ENCODE measurements around the gene RSPH9. TPM values are rescaled to one million over a fixed set of nuclear protein-coding genes. Genes with fewer than 3 reads are reported as not detected.

Gene RSPH9
- total and polyA plus RNA-seq, 4 donors = under 0.01 to 0.19 (median 0.12) TPM

DNA sequence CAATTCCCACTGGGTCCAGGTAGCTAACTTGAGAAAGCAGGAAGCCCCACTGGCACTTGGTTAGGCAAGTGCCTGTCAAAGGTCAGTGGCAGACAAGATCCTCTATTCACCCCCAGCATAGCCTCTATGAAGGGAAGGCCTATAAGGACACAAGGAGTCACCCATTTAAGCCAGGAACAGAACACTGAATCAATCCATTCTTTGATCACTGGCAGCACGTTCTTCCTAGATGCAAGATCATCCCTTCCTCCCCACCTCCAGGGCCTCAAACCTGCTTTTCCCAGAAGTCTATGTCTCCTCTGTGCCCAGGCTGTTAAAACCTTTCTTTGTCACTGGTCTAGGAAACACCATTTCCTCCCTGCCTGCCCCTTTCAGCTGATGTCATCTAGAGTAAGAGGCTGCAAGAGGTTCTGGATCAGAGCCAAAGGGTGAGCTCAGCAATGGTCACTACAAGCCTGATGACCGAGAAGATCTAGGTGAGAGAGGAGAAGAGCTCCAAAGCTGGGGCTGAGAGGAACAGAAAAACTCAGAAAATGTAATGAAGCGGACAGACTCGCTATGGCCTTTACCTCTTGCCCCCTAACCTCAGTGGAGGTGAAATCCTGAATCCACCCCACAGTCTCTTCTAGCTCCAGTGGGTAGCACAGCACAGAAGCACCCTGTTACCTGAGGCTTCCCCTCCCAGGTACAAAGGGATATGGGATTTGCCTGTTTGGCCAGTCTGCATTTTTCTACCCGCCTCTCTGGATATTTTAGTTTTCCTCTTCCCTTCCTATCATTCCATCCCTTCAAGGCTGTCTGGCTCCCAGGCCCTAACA lies 17.6 kb upstream of the RSPH9 start:
- no peak overlapping the region for H3K4me3 ChIP-seq (ENCODE audit: low read depth in 1 of 3, low read length in 3 of 3)

GRCh38 chr6:43628393-43629103 lies 16.3 kb upstream of the RSPH9 start:
- WGBS = under 1% methylated on average over 25 of the region's 25 CpGs
- Histone ChIP-seq H3K27ac (ENCODE audit: low read depth in 1 of 2, low read length in 2 of 2) (peak overlapping the region; percentile 62 to 81), H3K4me1 (ENCODE audit: control insufficient read depth in 4 of 4, insufficient read depth in 4 of 4, low read length in 3 of 4) (peaks cover 0 to 23% (median 14%) of the 10 kb centered on the region in 4 donors), H3K9me3 (ENCODE audit: control insufficient read depth in 4 of 4, low read length in 3 of 4) (no peaks in the 10 kb centered on the region), H3K36me3 (ENCODE audit: control insufficient read depth in 4 of 4, insufficient read depth in 3 of 4, low read depth in 1 of 4, low read length in 3 of 4) (peaks cover 3 to 19% (median 13%) of the 10 kb centered on the region in 4 donors), H3K27me3 (ENCODE audit: control insufficient read depth in 4 of 4, insufficient read depth in 4 of 4, low read length in 3 of 4) (no peaks in the 10 kb centered on the region), H3K4me3 (ENCODE audit: low read depth in 1 of 3, low read length in 3 of 3) (peak overlapping the region; percentile 71 to 91 (median 80)), H3K9ac (ENCODE audit: low read depth in 1 of 2, low read length in 2 of 2) (peak overlapping the region; percentile 69 to 85)
- DNase-seq (ENCODE audit: low spot score) = peak; percentile 61
- no peak for TF ChIP-seq YY1 (IDR thresholded peaks at IDR 0.05)
- peak in 1 of 2 donors; percentile 5 for TF ChIP-seq RXRA (IDR thresholded peaks at IDR 0.05)
- no peak for TF ChIP-seq SP1 (IDR thresholded peaks at IDR 0.05)
- TF ChIP-seq, protein P1, sequence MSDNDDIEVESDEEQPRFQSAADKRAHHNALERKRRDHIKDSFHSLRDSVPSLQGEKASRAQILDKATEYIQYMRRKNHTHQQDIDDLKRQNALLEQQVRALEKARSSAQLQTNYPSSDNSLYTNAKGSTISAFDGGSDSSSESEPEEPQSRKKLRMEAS (IDR thresholded peaks at IDR 0.05) = no peak
- TF ChIP-seq NR2F2 (IDR thresholded peaks at IDR 0.05) = peak; percentile 51
- TF ChIP-seq HNF4A (conservative IDR thresholded peaks at IDR 0.05) = no peak

More for the DNA sequence above, 17.6 kb upstream of the RSPH9 start:
- peak overlapping the region in 1 of 2 donors; percentile 71 for H3K9ac ChIP-seq (ENCODE audit: low read depth in 1 of 2, low read length in 2 of 2)
- no peaks in the 10 kb centered on the region for H3K27me3 ChIP-seq (ENCODE audit: control insufficient read depth in 4 of 4, insufficient read depth in 4 of 4, low read length in 3 of 4)
- peaks cover 0 to 23% (median 14%) of the 10 kb centered on the region in 4 donors for H3K4me1 ChIP-seq (ENCODE audit: control insufficient read depth in 4 of 4, insufficient read depth in 4 of 4, low read length in 3 of 4)
- H3K36me3 ChIP-seq (ENCODE audit: control insufficient read depth in 4 of 4, insufficient read depth in 3 of 4, low read depth in 1 of 4, low read length in 3 of 4) = peaks cover 3 to 30% (median 19%) of the 10 kb centered on the region in 4 donors
- peak; percentile 72 for DNase-seq (ENCODE audit: low spot score)
- TF ChIP-seq RXRA (IDR thresholded peaks at IDR 0.05) (peak in 1 of 2 donors; percentile 20), ATF3 (IDR thresholded peaks at IDR 0.05) (peak; percentile 74), FOXA1 (IDR thresholded peaks at IDR 0.05) (no peak), SP1 (IDR thresholded peaks at IDR 0.05) (peak; percentile 47), JUND (IDR thresholded peaks at IDR 0.05) (peak; percentile 71 to 94), REST (IDR thresholded peaks at IDR 0.05) (no peak), YY1 (IDR thresholded peaks at IDR 0.05) (peak; percentile 64)
- peak overlapping the region; percentile 57 to 78 for H3K27ac ChIP-seq (ENCODE audit: low read depth in 1 of 2, low read length in 2 of 2)
- 65% methylated on average over 5 of the region's 5 CpGs for WGBS
- H3K9me3 ChIP-seq (ENCODE audit: control insufficient read depth in 4 of 4, low read length in 3 of 4) = no peaks in the 10 kb centered on the region

- H3K27ac ChIP-seq (ENCODE audit: low read depth in 1 of 2, low read length in 2 of 2) = peak within 1 kb of the TSS; percentile 97 to 98
- no peaks in the 10 kb centered on the region for H3K27me3 ChIP-seq (ENCODE audit: control insufficient read depth in 4 of 4, insufficient read depth in 4 of 4, low read length in 3 of 4)
- H3K9ac ChIP-seq (ENCODE audit: low read depth in 1 of 2, low read length in 2 of 2) = peak within 1 kb of the TSS; percentile 87
- peaks cover 3 to 14% (median 8%) of the 10 kb centered on the region in 4 donors for H3K36me3 ChIP-seq (ENCODE audit: control insufficient read depth in 4 of 4, insufficient read depth in 3 of 4, low read depth in 1 of 4, low read length in 3 of 4)
- no peaks in the 10 kb centered on the region for H3K9me3 ChIP-seq (ENCODE audit: control insufficient read depth in 4 of 4, low read length in 3 of 4)
- H3K4me3 ChIP-seq (ENCODE audit: low read depth in 1 of 3, low read length in 3 of 3) = peak within 1 kb of the TSS; percentile 80 to 91 (median 89)
- H3K4me1 ChIP-seq (ENCODE audit: control insufficient read depth in 4 of 4, insufficient read depth in 4 of 4, low read length in 3 of 4) = peaks cover 0 to 23% (median 14%) of the 10 kb centered on the region in 4 donors
- under 1% methylated on average over 46 of the region's 46 CpGs for WGBS
- DNase-seq (ENCODE audit: low spot score) = peak; percentile 97
- TF ChIP-seq CTCF (IDR thresholded peaks at IDR 0.05; ENCODE audit: low read depth, low read length, missing input control) = no peak
- no peak for TF ChIP-seq FOXA2 (IDR thresholded peaks at IDR 0.05)
- TF ChIP-seq HNF4G (IDR thresholded peaks at IDR 0.05) = no peak
- no peak for TF ChIP-seq JUND (IDR thresholded peaks at IDR 0.05)
- TF ChIP-seq EGR1 (IDR thresholded peaks at IDR 0.05; ENCODE audit: low read depth in 2 of 2) = no peak
- TF ChIP-seq HNF4A (conservative IDR thresholded peaks at IDR 0.05) = no peak
- TF ChIP-seq FOXA1 (IDR thresholded peaks at IDR 0.05) = no peak
- peak in 1 of 2 donors; percentile 32 for TF ChIP-seq RXRA (IDR thresholded peaks at IDR 0.05)
- TF ChIP-seq NR2F2 (IDR thresholded peaks at IDR 0.05) = no peak
- TF ChIP-seq, protein P1 (IDR thresholded peaks at IDR 0.05) = no peak
- TF ChIP-seq RAD21 (IDR thresholded peaks at IDR 0.05) = no peak
- TF ChIP-seq YY1 (IDR thresholded peaks at IDR 0.05) = no peak
- peak in 1 of 2 donors; percentile 57 for TF ChIP-seq GABPA (IDR thresholded peaks at IDR 0.05 in 1 of 2, conservative IDR thresholded peaks at IDR 0.05 in 1 of 2)
- TF ChIP-seq SP1 (IDR thresholded peaks at IDR 0.05) = peak; percentile 49
- TF ChIP-seq ATF3 (IDR thresholded peaks at IDR 0.05) = no peak
- no peak for TF ChIP-seq TAF1 (conservative IDR thresholded peaks at IDR 0.05)
Observed at GRCh38 chr6:43629104-43629504, 15.7 kb upstream of the RSPH9 start, which contains the start of gene GTPBP2. Gene GTPBP2, minus strand, starts transcription at chr6:43629264. Its CDS starts 102 bp downstream, at chr6:43629162.

Data from liver (tissue), 9 donors.